ENCODE measurements around the gene USF2.

GRCh38 chr19:35240327-35240726 is 28.4 kb upstream of the USF2 start:
- TF ChIP-seq CTCF (IDR thresholded peaks at IDR 0.05; ENCODE audit: insufficient read depth, low read depth, low read length) (no peak), EZH2 (IDR thresholded peaks at IDR 0.05; ENCODE audit: insufficient read depth, low read length) (no peak)
